Suprapubic skin (tissue), 4 donors: Measurements from ENCODE around the gene PI4KB. TPM values are rescaled to one million over a fixed set of nuclear protein-coding genes. Genes with fewer than 3 reads are reported as not detected.

Experiments
- DNase-seq, 2 donors: peaks; one replicate each; pipeline ENCODE4 v3.0.0-alpha.2; 2019; ENCODE audit warnings: low spot score in 2 of 2
- H3K27ac ChIP-seq: fragments of 200-600 bp; sonication (generic); one replicate; pipeline ENCODE4 v1.5.1; 2019
- H3K27me3 ChIP-seq: fragments of 200-600 bp; sonication (generic); one replicate; pipeline ENCODE4 v1.5.1; 2019
- H3K36me3 ChIP-seq: fragments of 200-600 bp; sonication (generic); one replicate; pipeline ENCODE4 v1.5.1; 2019
- H3K4me1 ChIP-seq: fragments of 200-600 bp; sonication (generic); one replicate; pipeline ENCODE4 v1.5.1; 2019
- H3K4me3 ChIP-seq: fragments of 200-600 bp; sonication (generic); one replicate; pipeline ENCODE4 v1.5.1; 2019; ENCODE audit warnings: mild to moderate bottlenecking
- H3K9me3 ChIP-seq: fragments of 200-600 bp; sonication (generic); one replicate; pipeline ENCODE4 v1.5.1; 2019
- EP300 ChIP-seq: sonication (generic); formaldehyde crosslinking; IDR thresholded peaks from one replicate; pipeline ENCODE4 v1.6.1; 2017; ENCODE audit warnings: antibody characterized with exemption
- POLR2A ChIP-seq, 2 donors: fragments of 450-650 bp; IDR thresholded peaks; one replicate each; pipeline ENCODE4 v1.6.1; 2017; ENCODE audit warnings: antibody characterized with exemption in 2 of 2, mild to moderate bottlenecking in 2 of 2, moderate library complexity in 2 of 2
- POLR2AphosphoS5 ChIP-seq, 3 donors: sonication (generic); formaldehyde crosslinking; IDR thresholded peaks; one replicate each; pipeline ENCODE4 v1.6.1; 2017; ENCODE audit warnings: antibody characterized with exemption in 3 of 3
- WGBS: methylation state at CpG from one replicate; pipeline ENCODE4 v1.1.5; 2018; 5-methylcytosine and 5-hydroxymethylcytosine counted together
- total RNA-seq, 4 donors: library from RNA; depleted of rRNA; stranded (reverse); fragments of >200 nt; gene quantifications; one replicate each; pipeline ENCODE4 v1.1.0, GENCODE V29; 2016
- TF ChIP-seq, protein P1 (sequence below), 2 donors: fragments of 200-600 bp in 1 of 2; fragments of 450-650 bp in 1 of 2; sonication (generic) in 1 of 2; IDR thresholded peaks; one replicate each; pipeline ENCODE4 v1.5.1; 2016 to 2019; ENCODE audit warnings: antibody characterized with exemption in 2 of 2, mild to moderate bottlenecking in 1 of 2, moderate library complexity in 1 of 2

The PI4KB gene
- total RNA-seq, 4 donors from 2014 or later, result 50.0 to 102 (median 60.3) TPM

DNA sequence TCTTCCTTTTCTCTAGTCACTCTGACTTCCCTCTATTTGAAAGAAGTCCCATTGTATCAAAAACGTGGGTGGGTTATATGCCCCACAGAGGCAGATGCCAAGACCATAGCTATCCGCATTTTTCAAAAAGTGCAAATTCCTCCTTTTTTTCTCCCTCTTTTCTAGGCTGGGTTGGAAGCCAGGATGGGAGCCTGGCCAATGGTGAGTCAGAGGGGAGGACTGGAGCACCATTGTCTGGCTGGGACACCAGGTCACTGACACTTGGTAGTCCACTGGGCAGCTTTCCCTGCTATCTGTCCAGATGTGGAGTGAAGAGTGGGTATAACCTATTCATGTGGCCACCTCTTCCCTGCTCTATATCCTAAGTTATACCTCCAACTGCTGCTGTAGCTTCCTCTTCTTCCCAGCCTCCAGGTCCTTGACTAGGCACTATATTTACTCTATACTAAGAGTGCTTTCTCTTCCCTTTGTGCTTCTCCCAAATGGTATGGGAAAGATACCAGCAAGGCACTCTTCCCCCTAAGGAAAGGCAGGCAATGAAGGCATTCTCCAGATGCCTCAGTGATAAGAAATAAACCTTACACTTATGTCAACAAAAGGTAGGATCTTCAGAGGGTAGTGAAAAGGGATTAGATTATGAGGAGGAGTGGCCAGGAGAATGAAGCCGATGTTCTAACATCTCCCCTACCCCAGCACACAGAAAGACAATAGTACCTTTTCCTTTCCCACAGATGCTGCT is 12.9 kb downstream of the PI4KB start:
- peaks cover 51% of the 10 kb centered on the region for H3K4me1 ChIP-seq
- peak overlapping the region; percentile 67 for H3K27ac ChIP-seq
- no peaks in the 10 kb centered on the region for H3K27me3 ChIP-seq
- TF ChIP-seq, protein P1, sequence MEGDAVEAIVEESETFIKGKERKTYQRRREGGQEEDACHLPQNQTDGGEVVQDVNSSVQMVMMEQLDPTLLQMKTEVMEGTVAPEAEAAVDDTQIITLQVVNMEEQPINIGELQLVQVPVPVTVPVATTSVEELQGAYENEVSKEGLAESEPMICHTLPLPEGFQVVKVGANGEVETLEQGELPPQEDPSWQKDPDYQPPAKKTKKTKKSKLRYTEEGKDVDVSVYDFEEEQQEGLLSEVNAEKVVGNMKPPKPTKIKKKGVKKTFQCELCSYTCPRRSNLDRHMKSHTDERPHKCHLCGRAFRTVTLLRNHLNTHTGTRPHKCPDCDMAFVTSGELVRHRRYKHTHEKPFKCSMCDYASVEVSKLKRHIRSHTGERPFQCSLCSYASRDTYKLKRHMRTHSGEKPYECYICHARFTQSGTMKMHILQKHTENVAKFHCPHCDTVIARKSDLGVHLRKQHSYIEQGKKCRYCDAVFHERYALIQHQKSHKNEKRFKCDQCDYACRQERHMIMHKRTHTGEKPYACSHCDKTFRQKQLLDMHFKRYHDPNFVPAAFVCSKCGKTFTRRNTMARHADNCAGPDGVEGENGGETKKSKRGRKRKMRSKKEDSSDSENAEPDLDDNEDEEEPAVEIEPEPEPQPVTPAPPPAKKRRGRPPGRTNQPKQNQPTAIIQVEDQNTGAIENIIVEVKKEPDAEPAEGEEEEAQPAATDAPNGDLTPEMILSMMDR (IDR thresholded peaks at IDR 0.05), result no peak
- TF ChIP-seq POLR2AphosphoS5 (IDR thresholded peaks at IDR 0.05) (no peak), EP300 (no peak), POLR2A (IDR thresholded peaks at IDR 0.05) (no peak)
- no peak overlapping the region for H3K4me3 ChIP-seq
- WGBS, result 44% methylated on average over 3 of the region's 3 CpGs
- DNase-seq, result peak; percentile 87 to 88
- H3K9me3 ChIP-seq, result no peaks in the 10 kb centered on the region
- peaks cover 58% of the 10 kb centered on the region for H3K36me3 ChIP-seq

DNA sequence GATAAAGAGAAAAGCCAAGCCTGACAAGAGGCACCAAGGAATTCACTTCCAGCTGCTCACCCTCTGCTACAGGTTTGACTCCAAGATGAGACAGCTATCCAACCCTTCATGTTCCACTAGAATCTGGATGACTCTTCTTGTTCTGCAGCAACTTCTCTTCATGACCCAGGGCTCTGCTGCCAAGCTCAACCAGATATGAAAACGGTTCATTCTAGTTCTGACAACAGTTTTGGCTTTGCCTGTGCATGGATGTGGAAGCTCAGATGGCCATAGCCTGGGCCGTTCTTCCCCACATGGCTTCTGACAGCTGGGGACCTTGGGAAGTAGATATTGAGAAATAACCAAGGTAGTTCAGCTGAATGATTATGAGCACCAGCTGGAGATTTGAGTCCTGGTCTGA is 13.7 kb downstream of the PI4KB start:
- TF ChIP-seq, protein P1 (IDR thresholded peaks at IDR 0.05), result no peak
- TF ChIP-seq POLR2AphosphoS5 (IDR thresholded peaks at IDR 0.05) (no peak), EP300 (no peak), POLR2A (IDR thresholded peaks at IDR 0.05) (no peak)
- peaks cover 50% of the 10 kb centered on the region for H3K4me1 ChIP-seq

DNA sequence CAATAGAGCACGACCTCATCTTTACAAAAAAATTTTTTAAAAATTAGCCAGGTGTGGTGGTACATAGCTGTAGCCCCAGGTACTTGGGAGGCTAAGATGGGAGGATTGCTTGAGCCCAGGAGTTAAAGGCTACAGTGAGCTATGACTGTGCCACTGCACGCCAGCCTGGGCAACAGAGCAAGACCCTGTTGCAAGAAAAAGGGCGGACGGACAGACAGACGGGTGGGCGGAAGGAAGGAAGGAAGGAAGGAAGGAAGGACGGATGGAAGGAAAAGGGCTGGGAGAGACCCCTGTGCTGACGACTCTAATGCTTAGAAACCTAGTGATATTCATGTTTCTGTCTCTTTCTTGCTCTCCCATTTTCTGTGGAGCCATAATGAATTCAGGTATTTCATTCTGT is 14.4 kb downstream of the PI4KB start:
- peak overlapping the region; percentile 83 for H3K27ac ChIP-seq
- DNase-seq, result no peak
- H3K9me3 ChIP-seq, result no peaks in the 10 kb centered on the region
- H3K4me3 ChIP-seq, result no peak overlapping the region
- no peaks in the 10 kb centered on the region for H3K27me3 ChIP-seq
- TF ChIP-seq POLR2AphosphoS5 (IDR thresholded peaks at IDR 0.05) (no peak), POLR2A (IDR thresholded peaks at IDR 0.05) (no peak), EP300 (no peak)
- TF ChIP-seq, protein P1 (IDR thresholded peaks at IDR 0.05), result no peak
- 89% methylated on average over 8 of the region's 8 CpGs for WGBS
- H3K36me3 ChIP-seq, result peaks cover 62% of the 10 kb centered on the region
- H3K4me1 ChIP-seq, result peaks cover 50% of the 10 kb centered on the region

More for the DNA sequence above, 13.7 kb downstream of the PI4KB start:
- Histone ChIP-seq H3K36me3 (peaks cover 56% of the 10 kb centered on the region), H3K4me3 (no peak overlapping the region), H3K27me3 (no peaks in the 10 kb centered on the region), H3K9me3 (no peaks in the 10 kb centered on the region), H3K27ac (peak overlapping the region; percentile 67)
- DNase-seq, result no peak
- WGBS, result 40% methylated on average over 1 of the region's 2 CpGs

DNA sequence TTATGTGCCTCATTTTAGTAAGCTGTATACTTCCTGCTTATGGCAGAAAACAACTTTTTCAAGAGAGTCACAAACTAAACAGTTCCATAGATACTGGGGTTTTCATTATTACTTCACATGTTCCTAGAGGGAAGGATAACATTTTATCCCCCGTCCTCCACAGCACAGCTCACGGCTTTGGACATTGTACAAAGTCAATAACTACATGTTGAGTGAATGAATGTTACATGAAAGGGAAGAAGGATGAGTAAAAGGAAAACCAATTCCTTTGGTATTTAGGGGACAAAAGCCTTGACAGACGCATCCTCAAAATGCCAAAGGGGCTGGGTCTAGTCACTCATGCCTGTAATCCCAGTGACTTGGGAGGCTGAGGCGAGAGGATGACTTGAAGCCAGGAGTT is 14.8 kb downstream of the PI4KB start:
- 81% methylated on average over 4 of the region's 4 CpGs for WGBS
- no peak for DNase-seq
- H3K4me1 ChIP-seq, result peaks cover 50% of the 10 kb centered on the region
- no peaks in the 10 kb centered on the region for H3K9me3 ChIP-seq
- H3K4me3 ChIP-seq, result no peak overlapping the region
- TF ChIP-seq POLR2AphosphoS5 (IDR thresholded peaks at IDR 0.05) (no peak), POLR2A (IDR thresholded peaks at IDR 0.05) (no peak), EP300 (no peak)
- TF ChIP-seq, protein P1 (IDR thresholded peaks at IDR 0.05), result no peak
- no peaks in the 10 kb centered on the region for H3K27me3 ChIP-seq
- peak overlapping the region; percentile 83 for H3K27ac ChIP-seq
- peaks cover 65% of the 10 kb centered on the region for H3K36me3 ChIP-seq

DNA sequence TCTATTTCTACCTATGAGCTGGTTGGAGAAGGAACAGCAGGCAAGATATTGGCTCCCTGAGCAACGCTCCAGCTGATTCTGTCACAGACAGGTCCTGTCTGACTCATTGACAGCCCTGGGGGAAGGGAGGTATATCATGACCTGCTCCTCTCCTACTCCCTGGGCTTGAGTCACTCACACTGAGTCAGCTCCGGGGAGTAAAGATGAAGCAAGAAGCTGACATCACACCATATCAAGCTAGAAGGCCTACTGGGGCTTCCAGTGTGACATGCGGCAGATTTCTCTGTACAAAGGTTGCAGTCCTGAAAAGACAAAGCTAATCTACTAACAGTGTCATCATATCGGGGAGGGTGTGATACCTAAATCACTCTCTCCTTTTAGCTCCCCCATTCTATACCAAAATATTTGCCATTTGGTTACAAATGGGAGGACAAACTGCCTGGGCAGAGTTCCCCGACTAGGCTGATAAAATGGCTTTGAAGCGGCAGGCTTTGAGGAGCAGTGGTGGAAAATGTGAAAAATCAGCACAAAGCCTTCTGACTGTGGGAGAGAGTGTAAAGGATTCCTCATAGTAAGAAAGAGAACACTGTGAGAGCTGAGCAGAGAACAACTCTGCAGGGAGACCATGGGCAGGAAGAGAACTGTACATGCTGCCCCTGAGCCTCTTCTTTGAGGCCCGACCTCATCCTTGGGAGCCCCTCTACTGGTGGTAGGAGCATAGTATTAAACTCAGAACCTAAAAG is 15.5 kb downstream of the PI4KB start:
- Histone ChIP-seq H3K27me3 (no peaks in the 10 kb centered on the region), H3K9me3 (no peaks in the 10 kb centered on the region), H3K4me3 (no peak overlapping the region), H3K4me1 (peaks cover 50% of the 10 kb centered on the region), H3K27ac (peak overlapping the region; percentile 83), H3K36me3 (peaks cover 65% of the 10 kb centered on the region)
- 32% methylated on average over 7 of the region's 7 CpGs for WGBS
- DNase-seq, result peak in 1 of 2 donors; percentile 88
- TF ChIP-seq POLR2A (IDR thresholded peaks at IDR 0.05) (no peak), POLR2AphosphoS5 (IDR thresholded peaks at IDR 0.05) (peak; percentile 55 to 88 (median 81))
- TF ChIP-seq, protein P1 (IDR thresholded peaks at IDR 0.05), result no peak
